LNCAP (cell line): ENCODE results near the gene TPO.

Source experiments
- CTCF ChIP-seq: fragments of 450-650 bp; IDR thresholded peaks from 2 replicates; pipeline ENCODE4 v1.5.1; 2017; ENCODE audit warnings: mild to moderate bottlenecking

The TPO gene

GRCh38 chr2:1472350-1472749 is 59.1 kb downstream of the TPO start:
- TF ChIP-seq CTCF: no peak

- no peak for TF ChIP-seq CTCF
Observed at GRCh38 chr2:1476617-1477195, 63.4 kb downstream of the TPO start.

GRCh38 chr2:1477196-1478040 is 64.2 kb downstream of the TPO start:
- no peak for TF ChIP-seq CTCF

- no peak for TF ChIP-seq CTCF
Observed at GRCh38 chr2:1478311-1479305, 65.3 kb downstream of the TPO start.

- no peak for TF ChIP-seq CTCF
Observed at GRCh38 chr2:1479346-1479745, 66.1 kb downstream of the TPO start.

GRCh38 chr2:1480671-1481076 is 67.4 kb downstream of the TPO start:
- no peak for TF ChIP-seq CTCF
